Measurements from ENCODE around the gene TSGA10IP. TPM values are rescaled to one million over a fixed set of nuclear protein-coding genes. Genes with fewer than 3 reads are reported as not detected.

Gene TSGA10IP
- total RNA-seq, 1 experiment from 2014 or later: 3.4 TPM

GRCh38 chr11:65931773-65932557 is 13.3 kb upstream of the TSGA10IP start (continued):
- TF ChIP-seq CDX4 (CRISPR knock-in tag; IDR thresholded peaks at IDR 0.05; ENCODE audit: borderline replicate concordance) (no peak), ATF1 (CRISPR knock-in tag; IDR thresholded peaks at IDR 0.05) (no peak), NR2C2 (CRISPR knock-in tag; IDR thresholded peaks at IDR 0.05) (no peak)

- peaks cover 21% of the 10 kb centered on the region for H3K4me1 Mint-ChIP-seq
- ChIA-PET POLR2A (interaction anchor here (1.0 to 1.2 kb wide), 2 partner anchors 14 to 73 kb away, joined by 4 to 6 read pairs; partner anchors contain the start of gene MUS81), CTCF (interaction anchor here (0.6 to 3.7 kb wide), 18 partner anchors 11 to 153 kb away, joined by 3 to 24 read pairs (median 8); partner anchors contain the start of genes C11orf68, CCDC85B, FIBP and MUS81)
- DNase-seq (ENCODE audit: low spot score): peak; percentile 37
- H3K27me3 Mint-ChIP-seq (ENCODE audit: low read depth): no peaks in the 10 kb centered on the region
- H3K9me3 Mint-ChIP-seq: no peaks in the 10 kb centered on the region
- no peak overlapping the region; the same call in 1 of the 2 replicates for H3K27ac Mint-ChIP-seq
- TF ChIP-seq MAX (CRISPR knock-in tag; IDR thresholded peaks at IDR 0.05) (no peak), PRRX2 (CRISPR knock-in tag; IDR thresholded peaks at IDR 0.05) (no peak), USF1 (CRISPR knock-in tag; IDR thresholded peaks at IDR 0.05) (peak; percentile 89), ZNF423 (CRISPR knock-in tag; IDR thresholded peaks at IDR 0.05) (no peak), ZNF121 (CRISPR knock-in tag; IDR thresholded peaks at IDR 0.05) (0 out of 2 replicates have a peak, but pooled peaks have one; percentile 8), ARID4B (CRISPR knock-in tag; IDR thresholded peaks at IDR 0.05; ENCODE audit: borderline replicate concordance) (no peak), NR1H2 (CRISPR knock-in tag; IDR thresholded peaks at IDR 0.05) (no peak), E2F5 (CRISPR knock-in tag; IDR thresholded peaks at IDR 0.05) (no peak), MXD4 (CRISPR knock-in tag; IDR thresholded peaks at IDR 0.05; ENCODE audit: borderline replicate concordance) (no peak), RORB (CRISPR knock-in tag; IDR thresholded peaks at IDR 0.05) (no peak), USF2 (CRISPR knock-in tag; IDR thresholded peaks at IDR 0.05) (peak; percentile 88), SMAD3 (CRISPR knock-in tag; IDR thresholded peaks at IDR 0.05; ENCODE audit: borderline replicate concordance) (no peak)
- no peaks in the 10 kb centered on the region for H3K36me3 Mint-ChIP-seq
- peak; percentile 75 for ATAC-seq
- peak overlapping the region; percentile 22; the same call in 1 of the 2 replicates for H3K4me3 Mint-ChIP-seq
Measured at GRCh38 chr11:65932558-65932919, 12.7 kb upstream of the TSGA10IP start.
